ENCODE results near the gene MSRB1.
"Not testable (repeated sequence)": the region's sequence is repeated elsewhere in the genome, so short reads cannot be mapped to it uniquely, and the experiment has no call there.

DNA sequence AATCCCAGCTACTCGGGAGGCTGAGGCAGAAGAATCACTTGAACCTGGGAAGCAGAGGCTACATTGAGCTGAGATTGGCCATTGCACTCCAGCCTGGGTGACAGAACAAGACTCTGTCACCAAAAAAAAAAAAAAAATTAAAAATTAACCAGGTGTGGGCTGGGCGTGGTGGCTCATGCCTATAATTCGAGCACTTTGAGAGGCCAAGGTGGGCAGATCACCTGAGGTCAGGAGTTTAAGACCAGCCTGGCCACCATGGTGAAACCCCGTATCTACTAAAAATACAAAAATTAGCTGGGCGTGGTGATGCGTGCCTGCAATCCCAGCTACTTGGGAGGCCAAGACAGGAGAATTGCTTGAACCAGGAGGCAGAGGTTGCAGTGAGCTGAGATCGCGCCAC is 3.2 kb downstream of the MSRB1 start:
- not testable (repeated sequence) for TF ChIP-seq CTCF (conservative IDR thresholded peaks at IDR 0.05); EZH2 (IDR thresholded peaks at IDR 0.05; ENCODE audit: low read depth)

Data from PC-9 (cell line).